K562 (cell line): ENCODE data around the gene KIF3A. TPM values are rescaled to one million over a fixed set of nuclear protein-coding genes. Genes with fewer than 3 reads are reported as not detected.

Experiments
- ARID1B ChIP-seq: fragments of 450-650 bp; IDR thresholded peaks from 2 replicates; pipeline ENCODE4 v1.6.1; 2016; ENCODE audit warnings: antibody characterized with exemption, mild to moderate bottlenecking, inconsistent platforms
- ATF1 ChIP-seq, 2 experiments: fragments of 450-650 bp in 1 of 2; IDR thresholded peaks; 2 replicates each; pipeline ENCODE4 v1.6.1; 2016; ENCODE audit warnings: missing compliant biosample characterization in 1 of 2, missing genetic modification characterization in 1 of 2
- CBFA2T3 ChIP-seq: fragments of 450-650 bp; IDR thresholded peaks from 2 replicates; pipeline ENCODE4 v1.6.1; 2017
- CHCHD3 ChIP-seq: fragments of 250-450 bp; sonication (Bioruptor Pico); IDR thresholded peaks from 2 replicates; pipeline ENCODE4 v2.1.2; 2022; ENCODE audit warnings: mild to moderate bottlenecking
- FOXA1 ChIP-seq: fragments of 450-650 bp; IDR thresholded peaks from 2 replicates; pipeline ENCODE4 v1.6.1; 2016; ENCODE audit warnings: mild to moderate bottlenecking, borderline replicate concordance
- HMG20A ChIP-seq: fragments of 450-650 bp; formaldehyde crosslinking; conservative IDR thresholded peaks from 2 replicates; pipeline ENCODE4 v1.4.0; 2020; ENCODE audit warnings: mild to moderate bottlenecking, mixed read lengths
- HMGXB4 ChIP-seq: sonication (generic); formaldehyde crosslinking; IDR thresholded peaks from 2 replicates; pipeline ENCODE4 v1.8.1; 2023; ENCODE audit warnings: mild to moderate bottlenecking, missing genetic modification reagents
- KLF1 ChIP-seq: fragments of 450-650 bp; IDR thresholded peaks from 2 replicates; pipeline ENCODE4 v1.6.1; 2016; ENCODE audit warnings: missing genetic modification characterization, missing compliant biosample characterization
- MEF2D ChIP-seq: conservative IDR thresholded peaks from 2 replicates; pipeline ENCODE4 v1.6.1; 2016; ENCODE audit warnings: low read depth, missing genetic modification characterization, missing compliant biosample characterization
- NFIC ChIP-seq: fragments of 450-650 bp; IDR thresholded peaks from 2 replicates; pipeline ENCODE4 v1.6.1; 2017; ENCODE audit warnings: mild to moderate bottlenecking, inconsistent platforms
- POLR2A ChIP-seq: fragments of 450-650 bp; conservative IDR thresholded peaks from 2 replicates; pipeline ENCODE4 v1.6.1; 2016
- POLR2H ChIP-seq: IDR thresholded peaks from 2 replicates; pipeline ENCODE4 v1.6.1; 2016; ENCODE audit warnings: missing genetic modification characterization, low read depth, mild to moderate bottlenecking, control low read depth, missing compliant biosample characterization, moderate library complexity
- RB1 ChIP-seq: fragments of 450-650 bp; IDR thresholded peaks from 2 replicates; pipeline ENCODE4 v1.6.1; 2017; ENCODE audit warnings: low read depth, mild to moderate bottlenecking
- RBM22 ChIP-seq: fragments of 200-400 bp; formaldehyde crosslinking; IDR thresholded peaks from 2 replicates; pipeline ENCODE4 v1.6.1; 2018; ENCODE audit warnings: low read length, low read depth; ENCODE audit not compliant: poor library complexity, severe bottlenecking
- RBM34 ChIP-seq: fragments of 200-400 bp; formaldehyde crosslinking; IDR thresholded peaks from 2 replicates; pipeline ENCODE4 v1.6.1; 2018; ENCODE audit warnings: low read length, borderline replicate concordance; ENCODE audit not compliant: insufficient read depth
- SRF ChIP-seq, 2 experiments: fragments of 250-450, 450-650 bp in 1 of 2; sonication (Bioruptor Pico) in 1 of 2; sonication (generic) in 1 of 2; formaldehyde crosslinking; IDR thresholded peaks; 2 replicates each; pipeline versions ENCODE4 v1.5.0 to v1.5.1; 2020 to 2022; ENCODE audit warnings: mild to moderate bottlenecking in 1 of 2, missing genetic modification reagents in 1 of 2
- TFAM ChIP-seq: fragments of 250-450 bp; sonication (Bioruptor Pico); conservative IDR thresholded peaks from 2 replicates; pipeline ENCODE4 v1.5.0; 2021; ENCODE audit warnings: mild to moderate bottlenecking, moderate library complexity
- THRB ChIP-seq: fragments of 450-650 bp; formaldehyde crosslinking; conservative IDR thresholded peaks from 2 replicates; pipeline ENCODE4 v1.4.0; 2022; ENCODE audit warnings: mild to moderate bottlenecking, missing genetic modification characterization
- ZBTB34 ChIP-seq: fragments of 250-450 bp; sonication (Bioruptor Pico); IDR thresholded peaks from 2 replicates; pipeline ENCODE4 v1.8.0; 2021; ENCODE audit warnings: mild to moderate bottlenecking, moderate library complexity
- ZFP1 ChIP-seq: fragments of 450-650 bp; formaldehyde crosslinking; IDR thresholded peaks from 2 replicates; pipeline ENCODE4 v1.4.0; 2020; ENCODE audit warnings: mild to moderate bottlenecking, mixed read lengths
- ZNF644 ChIP-seq: fragments of 200-800 bp; sonication (Bioruptor generic); IDR thresholded peaks from 2 replicates; pipeline ENCODE4 v1.6.1; 2016; ENCODE audit warnings: low read depth, missing genetic modification characterization, missing compliant biosample characterization
- polyA plus RNA-seq, 8 experiments: library from polyadenylated mRNA; depleted of rRNA in 4 of 8; stranded (reverse) in 5 of 8; unstranded in 3 of 8; fragments of >200 nt; fragmentation: Nextera tagmentation in 2 of 8; fragmentation: Illumina TruSeq in 1 of 8; extraction: Ambion mirVana in 2 of 8; extraction: Trizol in 1 of 8; gene quantifications; 2 replicates each; pipeline versions ENCODE4 v1.2.1 to v1.2.3, GENCODE V29; 2011 to 2014; ENCODE audit warnings: inconsistent platforms in 1 of 8, missing spikeins in 1 of 8
- total RNA-seq, 7 experiments: library from RNA; depleted of rRNA in 6 of 7; stranded (reverse); fragments of >200 nt in 6 of 7; fragmentation: Illumina TruSeq in 2 of 7; extraction: Trizol in 2 of 7; gene quantifications; 2 replicates each; pipeline versions ENCODE4 v1.2.1 to v1.2.3, GENCODE V29; 2011 to 2021; ENCODE audit warnings: low replicate concordance in 1 of 7
- TF ChIP-seq, protein P1 (sequence below): fragments of 250-450 bp; sonication (Bioruptor Pico); IDR thresholded peaks from 2 replicates; pipeline ENCODE4 v1.9.0; 2021; ENCODE audit warnings: mild to moderate bottlenecking
- TF ChIP-seq, protein P2 (sequence below): sonication (generic); formaldehyde crosslinking; IDR thresholded peaks from 2 replicates; pipeline ENCODE4 v1.8.0; 2022; ENCODE audit warnings: mild to moderate bottlenecking, missing genetic modification reagents

Gene KIF3A
- total and polyA plus RNA-seq, 9 of the 15 experiments (the other 6 are each of a cell fraction or from before 2014, with no cell fraction given), result 1.5 to 7.8 (median 6.0) TPM

GRCh38 chr5:132666310-132667123, 70.8 kb downstream of the KIF3A start (continued):
- TF ChIP-seq THRB (CRISPR knock-in tag) (peak; percentile 92), ZFP1 (CRISPR knock-in tag) (peak; percentile 93), RBM34 (no peak), ZNF644 (tag) (peak; percentile 92), ATF1 (CRISPR knock-in tag; IDR thresholded peaks at IDR 0.05) (no peak), ATF1 (tag; IDR thresholded peaks at IDR 0.05) (peak; percentile 80), RBM22 (no peak), CBFA2T3 (peak; percentile 81), NFIC (no peak), POLR2H (no peak), HMG20A (peak; percentile 80; the same call in 1 of the 2 replicates), CHCHD3 (CRISPR knock-in tag) (no peak), KLF1 (tag) (peak; percentile 48; the same call in 1 of the 2 replicates), POLR2A (peak; percentile 97), MEF2D (tag) (peak; percentile 96), FOXA1 (no peak), HMGXB4 (CRISPR knock-in tag) (no peak), TFAM (CRISPR knock-in tag) (no peak), SRF (CRISPR knock-in tag; IDR thresholded peaks at IDR 0.05) (peak in 1 of 2 experiments; percentile 46; a peak in 1 of 4 replicates), RB1 (no peak), ZBTB34 (CRISPR knock-in tag) (0 out of 2 replicates have a peak, but pooled peaks have one; percentile 70), ARID1B (peak; percentile 69)
- TF ChIP-seq, protein P1, sequence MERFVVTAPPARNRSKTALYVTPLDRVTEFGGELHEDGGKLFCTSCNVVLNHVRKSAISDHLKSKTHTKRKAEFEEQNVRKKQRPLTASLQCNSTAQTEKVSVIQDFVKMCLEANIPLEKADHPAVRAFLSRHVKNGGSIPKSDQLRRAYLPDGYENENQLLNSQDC (CRISPR knock-in tag), result no peak
- TF ChIP-seq, protein P2, sequence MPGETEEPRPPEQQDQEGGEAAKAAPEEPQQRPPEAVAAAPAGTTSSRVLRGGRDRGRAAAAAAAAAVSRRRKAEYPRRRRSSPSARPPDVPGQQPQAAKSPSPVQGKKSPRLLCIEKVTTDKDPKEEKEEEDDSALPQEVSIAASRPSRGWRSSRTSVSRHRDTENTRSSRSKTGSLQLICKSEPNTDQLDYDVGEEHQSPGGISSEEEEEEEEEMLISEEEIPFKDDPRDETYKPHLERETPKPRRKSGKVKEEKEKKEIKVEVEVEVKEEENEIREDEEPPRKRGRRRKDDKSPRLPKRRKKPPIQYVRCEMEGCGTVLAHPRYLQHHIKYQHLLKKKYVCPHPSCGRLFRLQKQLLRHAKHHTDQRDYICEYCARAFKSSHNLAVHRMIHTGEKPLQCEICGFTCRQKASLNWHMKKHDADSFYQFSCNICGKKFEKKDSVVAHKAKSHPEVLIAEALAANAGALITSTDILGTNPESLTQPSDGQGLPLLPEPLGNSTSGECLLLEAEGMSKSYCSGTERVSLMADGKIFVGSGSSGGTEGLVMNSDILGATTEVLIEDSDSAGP, result no peak
